GM19455 (cell line): Measurements from ENCODE around the gene SNX19.

ENCODE experiments used
- ATAC-seq: cut with Tn5 transposase; IDR thresholded peaks from one replicate; pipeline ENCODE4 v1.9.1; 2021; ENCODE audit not compliant: unreplicated experiment

Gene SNX19

DNA sequence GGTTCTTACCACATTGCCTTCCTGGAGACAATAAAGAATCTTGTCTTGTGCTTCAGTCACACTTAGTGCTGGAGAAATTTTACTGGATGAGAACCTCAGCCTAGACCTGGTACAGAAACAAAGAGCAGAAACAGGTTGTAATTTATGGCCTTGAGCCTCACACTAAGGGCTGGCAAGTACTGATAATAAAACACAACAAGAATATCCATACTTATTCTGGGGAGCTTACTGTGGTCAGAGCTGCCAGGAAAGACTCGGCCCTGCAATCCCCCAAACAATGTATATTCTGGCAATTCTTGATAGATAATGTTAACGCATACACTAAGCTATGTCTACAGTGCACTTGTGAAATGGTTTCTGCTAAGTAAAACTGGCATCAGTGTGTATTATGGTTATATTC, 9.7 kb downstream of the SNX19 start:
- no peak for ATAC-seq

GRCh38 chr11:130905512-130905911, 10.8 kb downstream of the SNX19 start:
- no peak for ATAC-seq

DNA sequence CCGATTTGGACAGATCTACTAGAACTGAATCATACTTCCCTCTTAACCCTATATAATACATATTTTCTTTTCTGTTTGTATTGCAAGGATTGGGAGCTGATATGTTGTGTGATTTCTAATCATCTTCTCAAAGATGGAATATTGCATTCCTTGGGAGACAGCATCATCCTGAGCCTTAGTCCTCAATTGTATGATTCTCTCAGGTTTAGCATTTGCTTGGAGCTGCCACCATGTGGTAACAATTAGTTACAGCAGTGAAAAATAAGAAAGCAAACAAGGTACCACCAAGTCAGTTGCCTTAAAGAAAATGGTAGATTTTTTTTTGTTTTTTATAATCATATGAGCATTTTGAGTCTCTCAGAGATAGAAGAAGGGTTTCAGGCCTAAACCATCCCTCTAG, 11.9 kb downstream of the SNX19 start:
- no peak for ATAC-seq

DNA sequence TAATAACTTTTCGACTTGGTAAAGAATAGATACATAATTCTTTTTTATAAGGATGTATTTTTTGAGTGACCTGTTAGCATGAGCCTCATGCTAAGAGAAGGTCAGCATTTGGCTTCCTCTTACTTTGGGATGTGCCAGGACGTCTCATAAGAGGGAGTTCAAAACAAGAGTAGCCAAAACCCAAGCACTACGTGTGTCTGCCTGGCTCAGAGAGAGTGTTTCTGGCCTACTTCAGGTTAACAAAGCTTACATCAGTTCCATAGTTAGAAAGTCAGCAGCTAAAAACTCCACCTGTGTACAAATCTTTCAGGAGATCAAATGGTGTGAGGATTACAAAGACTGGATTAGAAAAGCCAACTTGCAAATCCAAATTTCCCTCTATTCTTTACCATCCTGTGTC, 13.9 kb downstream of the SNX19 start:
- ATAC-seq, result no peak

GRCh38 chr11:130899106-130899505, 17.2 kb downstream of the SNX19 start:
- ATAC-seq, result no peak

DNA sequence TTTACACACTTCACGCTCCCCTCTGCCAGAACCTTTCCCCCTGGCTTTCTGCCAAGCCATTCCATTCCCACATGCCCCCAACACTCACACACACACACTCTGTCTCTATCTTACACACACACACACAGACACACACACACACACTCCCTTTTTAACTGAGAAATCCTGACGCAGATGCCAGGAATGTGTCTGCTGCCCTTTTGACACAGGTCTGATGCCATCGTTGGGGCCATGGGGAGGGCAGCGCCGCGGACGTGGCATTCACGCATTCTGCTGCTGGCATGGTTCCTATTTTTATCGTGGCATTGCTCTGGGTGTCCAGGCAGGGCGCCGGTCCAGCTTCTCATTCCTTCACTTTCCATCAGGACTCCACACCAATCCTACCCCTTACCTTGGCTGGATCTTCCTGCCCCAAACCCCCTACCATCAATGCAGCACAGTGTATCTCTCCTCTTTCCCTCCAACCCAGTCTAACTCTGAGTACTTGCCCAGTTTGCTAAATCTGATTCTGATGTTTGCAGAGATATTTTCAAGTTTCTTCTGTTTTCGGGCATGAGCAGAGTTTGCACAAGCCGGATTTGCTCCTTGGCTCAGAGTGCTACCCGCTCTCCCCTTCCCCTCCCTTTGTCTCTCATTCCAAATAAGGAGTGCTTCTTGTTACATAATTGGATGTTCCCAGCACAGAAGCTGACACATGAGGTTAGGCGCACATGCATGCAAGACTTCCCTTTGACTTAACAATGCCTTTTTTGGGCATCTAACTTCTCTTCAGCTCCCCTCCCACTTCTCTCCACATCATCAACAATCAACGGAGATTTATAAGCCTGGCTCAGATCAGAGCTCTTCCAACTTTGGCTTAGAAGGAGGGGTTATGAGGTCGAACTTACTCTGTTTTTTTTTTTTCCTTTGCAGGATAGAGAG, 18.8 kb downstream of the SNX19 start:
- no peak for ATAC-seq

DNA sequence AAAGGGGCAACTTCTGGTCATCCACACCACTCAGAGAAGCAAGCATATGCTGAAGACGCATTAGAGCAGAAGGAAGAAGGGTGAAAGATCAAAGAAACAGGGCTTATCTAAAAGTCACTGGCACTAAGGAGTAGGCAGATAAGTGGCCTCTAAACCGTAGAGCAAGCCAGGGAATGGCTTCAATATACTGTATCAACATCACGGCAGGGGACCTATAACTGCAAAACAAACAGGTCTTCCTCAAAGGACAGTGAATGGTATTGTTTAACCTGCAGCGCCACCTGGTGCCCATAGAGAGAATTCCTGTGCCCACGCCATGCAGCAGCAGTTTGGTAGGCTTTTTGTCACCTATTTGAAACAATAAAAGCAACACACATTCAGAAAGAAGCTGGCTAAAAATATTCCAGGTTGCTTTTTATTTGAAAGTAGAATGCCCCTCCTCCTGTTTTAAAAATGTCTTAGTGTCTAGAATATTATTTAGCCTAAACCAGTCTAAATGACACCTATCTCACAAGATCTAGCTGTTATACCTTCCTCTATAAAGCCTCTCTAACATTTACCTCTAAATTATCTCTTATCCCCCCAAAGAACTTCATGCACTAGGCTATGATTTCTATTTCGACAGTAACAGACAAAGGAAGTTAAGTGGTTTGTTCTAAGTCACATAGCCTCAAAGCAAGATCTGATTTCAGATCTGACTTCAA, 21.8 kb downstream of the SNX19 start:
- ATAC-seq, result peak; percentile 96

DNA sequence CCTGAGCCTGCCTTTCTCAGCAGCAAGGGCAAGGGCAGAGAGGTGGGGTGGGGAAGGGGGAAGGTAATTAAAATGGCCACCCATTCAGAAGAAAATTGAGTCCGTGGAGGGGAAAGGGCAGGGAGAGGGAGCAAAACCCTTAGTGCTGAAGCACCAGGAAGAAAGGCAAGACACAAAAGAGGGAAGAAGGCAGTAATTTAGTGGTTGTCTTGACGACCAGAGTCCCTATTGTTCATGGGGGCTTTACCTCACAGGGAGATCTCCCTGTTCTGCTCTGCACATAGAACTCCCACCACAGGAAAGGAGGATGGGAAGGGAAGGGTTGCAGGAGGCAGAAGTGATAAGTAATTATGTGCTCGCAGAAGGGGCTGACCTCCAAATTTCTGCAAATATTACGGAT, 23.4 kb downstream of the SNX19 start:
- ATAC-seq, result no peak

- ATAC-seq, result no peak
Observed at GRCh38 chr11:130891326-130891725, 25.0 kb downstream of the SNX19 start.

GRCh38 chr11:130890039-130890745, 26.1 kb downstream of the SNX19 start:
- ATAC-seq, result no peak

DNA sequence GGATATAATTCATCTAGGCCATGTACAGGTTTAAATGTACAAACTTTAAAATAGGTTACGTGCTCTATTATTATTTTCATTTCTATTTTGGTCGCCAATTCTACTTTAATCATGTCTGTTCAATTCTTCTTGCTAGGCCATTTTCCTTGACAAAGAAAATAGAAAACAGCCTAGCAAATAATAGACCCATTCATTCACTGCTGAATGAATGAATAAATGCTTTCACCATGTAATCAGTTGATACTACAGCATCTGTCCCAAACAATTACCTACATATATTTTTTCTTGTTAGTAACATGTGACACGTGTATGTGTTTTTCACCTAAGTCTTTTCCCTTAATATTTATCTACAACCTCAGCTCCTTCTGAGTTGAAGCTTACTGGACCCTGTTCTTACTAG, 27.5 kb downstream of the SNX19 start:
- no peak for ATAC-seq

GRCh38 chr11:130886704-130887103, 29.6 kb downstream of the SNX19 start:
- no peak for ATAC-seq

DNA sequence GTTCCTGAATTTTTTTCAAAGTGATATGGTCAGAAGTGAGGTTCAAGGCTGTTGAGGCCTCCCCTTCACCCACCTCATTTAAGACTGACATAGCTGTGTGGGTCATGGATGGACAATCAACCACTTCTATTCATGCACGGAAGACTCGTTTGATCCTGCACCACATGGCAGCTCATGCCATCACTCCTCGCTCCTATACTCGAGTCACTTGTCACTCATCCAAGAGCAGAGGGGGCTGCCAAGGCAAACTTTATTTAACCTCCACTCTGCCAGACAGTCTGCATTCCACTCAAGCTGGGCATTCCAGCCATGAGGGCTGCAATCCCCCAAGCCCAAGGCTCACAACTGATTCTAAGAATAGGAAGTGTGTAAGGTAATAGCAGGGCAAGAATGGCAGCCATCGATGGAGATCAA, 34.1 kb downstream of the SNX19 start:
- no peak for ATAC-seq

DNA sequence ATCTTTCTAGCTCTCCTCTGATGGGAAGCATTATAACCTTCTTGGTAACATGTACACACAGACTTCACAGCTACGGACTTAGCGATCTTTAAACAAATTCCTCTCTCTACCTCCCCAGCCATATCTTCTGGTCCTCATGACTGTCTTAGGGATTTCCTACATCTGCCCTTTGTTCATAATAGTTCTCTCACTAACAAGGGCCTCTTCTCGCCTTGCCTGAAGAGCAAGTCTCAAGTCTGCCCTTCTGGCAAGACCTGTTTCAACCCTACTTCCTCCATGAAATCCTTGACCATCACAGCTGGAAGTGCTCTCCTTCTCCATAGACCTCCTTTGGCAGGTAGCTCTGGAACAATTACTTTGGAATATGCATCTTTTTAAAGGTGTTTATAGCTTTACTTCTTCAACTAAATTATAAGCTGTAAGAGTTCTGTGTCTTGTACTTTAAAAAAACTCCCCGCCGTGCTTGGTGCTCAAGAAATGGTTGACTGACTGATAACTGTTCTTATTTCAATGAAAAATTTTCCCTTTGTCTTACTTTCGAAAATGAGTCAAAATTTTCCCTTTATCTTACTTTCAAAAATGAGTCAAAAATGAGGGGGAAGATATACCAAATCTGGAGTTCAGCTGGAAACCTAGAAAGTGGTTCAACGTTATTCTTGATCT, 34.7 kb downstream of the SNX19 start:
- no peak for ATAC-seq

DNA sequence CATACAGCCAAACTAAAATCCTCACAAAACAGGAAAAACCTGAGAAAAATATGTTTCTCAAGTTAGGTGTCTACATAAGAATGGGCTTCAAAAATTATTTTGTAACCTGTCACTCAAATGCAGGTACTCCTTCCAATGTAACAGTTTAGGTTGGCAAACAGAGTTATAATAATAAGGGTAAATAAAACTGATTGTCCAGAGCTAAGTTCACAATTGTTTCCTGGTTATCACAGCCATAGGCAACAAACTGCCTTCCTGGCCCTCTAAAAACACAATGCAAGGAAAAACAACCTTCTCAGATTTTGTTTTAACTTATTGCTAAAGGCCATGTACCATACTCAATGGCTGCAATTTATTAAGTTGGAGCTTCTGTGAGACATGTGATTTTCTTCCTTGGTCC, 36.4 kb downstream of the SNX19 start:
- no peak for ATAC-seq

- no peak for ATAC-seq
Observed at GRCh38 chr11:130876931-130877915, 39.1 kb downstream of the SNX19 start.

GRCh38 chr11:130876100-130876499, 40.2 kb downstream of the SNX19 start:
- ATAC-seq, result no peak

GRCh38 chr11:130874955-130875531, 41.2 kb downstream of the SNX19 start:
- ATAC-seq, result no peak

- ATAC-seq, result no peak
Observed at GRCh38 chr11:130874396-130874795, 41.9 kb downstream of the SNX19 start.

GRCh38 chr11:130873761-130874160, 42.5 kb downstream of the SNX19 start:
- ATAC-seq, result no peak
